ENCODE measurements around the gene PRDM12.

Gene PRDM12

GRCh38 chr9:130632081-130632710, 32.2 kb upstream of the PRDM12 start:
- POLR2A ChIA-PET (ENCODE audit: low non-redundant PET) = no interaction called here
- no peak for DNase-seq (ENCODE audit: low spot score)
- peak overlapping the region; percentile 5; the same call in 1 of the 2 replicates for H3K27ac ChIP-seq
- TF ChIP-seq, protein P1, sequence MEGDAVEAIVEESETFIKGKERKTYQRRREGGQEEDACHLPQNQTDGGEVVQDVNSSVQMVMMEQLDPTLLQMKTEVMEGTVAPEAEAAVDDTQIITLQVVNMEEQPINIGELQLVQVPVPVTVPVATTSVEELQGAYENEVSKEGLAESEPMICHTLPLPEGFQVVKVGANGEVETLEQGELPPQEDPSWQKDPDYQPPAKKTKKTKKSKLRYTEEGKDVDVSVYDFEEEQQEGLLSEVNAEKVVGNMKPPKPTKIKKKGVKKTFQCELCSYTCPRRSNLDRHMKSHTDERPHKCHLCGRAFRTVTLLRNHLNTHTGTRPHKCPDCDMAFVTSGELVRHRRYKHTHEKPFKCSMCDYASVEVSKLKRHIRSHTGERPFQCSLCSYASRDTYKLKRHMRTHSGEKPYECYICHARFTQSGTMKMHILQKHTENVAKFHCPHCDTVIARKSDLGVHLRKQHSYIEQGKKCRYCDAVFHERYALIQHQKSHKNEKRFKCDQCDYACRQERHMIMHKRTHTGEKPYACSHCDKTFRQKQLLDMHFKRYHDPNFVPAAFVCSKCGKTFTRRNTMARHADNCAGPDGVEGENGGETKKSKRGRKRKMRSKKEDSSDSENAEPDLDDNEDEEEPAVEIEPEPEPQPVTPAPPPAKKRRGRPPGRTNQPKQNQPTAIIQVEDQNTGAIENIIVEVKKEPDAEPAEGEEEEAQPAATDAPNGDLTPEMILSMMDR (conservative IDR thresholded peaks at IDR 0.05; ENCODE audit: low read depth) = no peak
- CTCF ChIA-PET = interaction anchor here (0.7 kb wide), 2 partner anchors 71 to 75 kb away, joined by 3 read pairs; no protein-coding TSS in a partner anchor

- ChIA-PET POLR2A (ENCODE audit: low non-redundant PET) (no interaction called here), CTCF (interaction anchor here (0.6 to 0.7 kb wide), 3 partner anchors 50 to 76 kb away, joined by 3 to 12 read pairs (median 3); no protein-coding TSS in a partner anchor)
- peak overlapping the region; percentile 5; the same call in 1 of the 2 replicates for H3K27ac ChIP-seq
- TF ChIP-seq, protein P1 (conservative IDR thresholded peaks at IDR 0.05; ENCODE audit: low read depth) = no peak
- no peak for DNase-seq (ENCODE audit: low spot score)
These were observed 31.6 kb upstream of the PRDM12 start for GRCh38 chr9:130632841-130633240.

DNA sequence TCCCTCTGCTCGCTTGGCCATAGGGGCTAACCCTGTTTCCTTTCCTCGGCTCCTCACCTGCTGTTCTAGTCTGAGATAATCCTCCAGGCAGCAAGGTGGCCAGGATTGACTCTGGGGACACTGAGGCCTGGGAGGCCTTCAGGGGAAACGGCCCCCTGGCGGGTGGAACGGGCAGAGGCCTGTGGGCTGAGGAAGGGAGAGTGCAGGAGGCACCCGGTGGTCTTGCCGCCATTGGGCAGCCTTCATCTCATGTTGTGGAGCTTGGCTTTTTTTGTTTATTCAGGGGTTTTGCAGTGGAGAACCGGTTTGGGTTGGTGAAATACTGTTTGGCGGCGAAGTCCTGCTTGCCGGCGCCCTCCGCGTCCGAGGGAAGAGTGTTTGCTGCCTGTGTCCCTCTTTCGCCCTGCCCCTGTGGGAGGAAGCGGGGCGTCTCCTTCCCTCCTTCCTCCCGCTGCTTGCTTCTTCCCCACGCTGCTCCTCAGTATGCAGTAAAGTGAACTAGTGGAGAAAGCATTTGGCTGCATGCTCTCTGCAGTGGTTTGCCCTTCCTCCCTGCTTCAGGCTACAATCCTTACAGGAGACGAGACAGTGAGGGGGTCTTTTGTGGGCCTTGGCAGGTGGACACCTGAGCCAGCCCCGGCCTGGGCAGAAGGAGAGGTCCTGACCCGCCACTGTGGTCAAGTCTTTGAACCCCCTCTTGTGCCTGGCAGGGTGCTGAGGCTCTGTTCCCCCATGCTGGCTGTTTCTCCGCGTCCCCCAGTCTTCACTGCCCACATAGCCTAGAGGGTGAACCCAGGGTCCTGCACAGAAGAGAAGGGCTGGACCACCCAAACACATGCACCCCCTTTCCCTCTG, 30.8 kb upstream of the PRDM12 start:
- DNase-seq (ENCODE audit: low spot score) = no peak
- POLR2A ChIA-PET (ENCODE audit: low non-redundant PET) = no interaction called here
- H3K27ac ChIP-seq = no peak overlapping the region
- TF ChIP-seq, protein P1 (conservative IDR thresholded peaks at IDR 0.05; ENCODE audit: low read depth) = no peak
- CTCF ChIA-PET = interaction anchor here (0.6 to 0.7 kb wide), 3 partner anchors 49 to 171 kb away, joined by 3 to 12 read pairs (median 3); no protein-coding TSS in a partner anchor

GRCh38 chr9:130634191-130634768, 30.1 kb upstream of the PRDM12 start:
- POLR2A ChIA-PET (ENCODE audit: low non-redundant PET) = no interaction called here
- TF ChIP-seq, protein P1 (conservative IDR thresholded peaks at IDR 0.05; ENCODE audit: low read depth) = no peak
- DNase-seq (ENCODE audit: low spot score) = no peak
- H3K27ac ChIP-seq = peak overlapping the region; percentile 1; the same call in 1 of the 2 replicates
- CTCF ChIA-PET = interaction anchor here (0.5 to 0.8 kb wide), 3 partner anchors 9 to 172 kb away, joined by 3 to 4 read pairs (median 4); no protein-coding TSS in a partner anchor

DNA sequence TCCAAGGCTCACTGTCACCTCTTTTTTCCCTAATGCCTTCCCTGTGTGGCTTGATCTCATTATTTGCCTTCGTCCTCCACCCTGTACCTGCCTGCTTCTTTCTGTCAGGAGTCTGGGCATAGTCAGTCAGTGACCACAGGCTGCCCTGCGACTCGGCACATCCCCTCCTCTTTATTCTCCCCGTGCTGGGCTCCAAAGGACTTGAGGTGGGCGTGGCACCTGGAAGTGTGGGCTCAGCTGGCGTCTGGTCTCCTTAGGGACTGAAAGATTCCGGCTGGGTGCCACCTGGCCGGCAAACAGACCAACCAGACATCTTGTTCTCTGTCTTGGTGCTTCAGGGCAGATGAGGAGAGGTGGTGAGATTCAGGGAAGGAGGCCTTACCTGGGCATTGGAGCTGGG, 29.6 kb upstream of the PRDM12 start:
- POLR2A ChIA-PET (ENCODE audit: low non-redundant PET) = no interaction called here
- CTCF ChIA-PET = interaction anchor here (0.5 to 0.8 kb wide), 2 partner anchors 9 to 96 kb away, joined by 4 read pairs; no protein-coding TSS in a partner anchor
- TF ChIP-seq, protein P1 (conservative IDR thresholded peaks at IDR 0.05; ENCODE audit: low read depth) = no peak
- DNase-seq (ENCODE audit: low spot score) = no peak
- peak overlapping the region; percentile 1; the same call in 1 of the 2 replicates for H3K27ac ChIP-seq

- CTCF ChIA-PET = interaction anchor here (0.6 to 0.8 kb wide), 2 partner anchors 8 to 103 kb away, joined by 4 read pairs; no protein-coding TSS in a partner anchor
- POLR2A ChIA-PET (ENCODE audit: low non-redundant PET) = no interaction called here
- TF ChIP-seq, protein P1 (conservative IDR thresholded peaks at IDR 0.05; ENCODE audit: low read depth) = no peak
- DNase-seq (ENCODE audit: low spot score) = no peak
- peak overlapping the region; percentile 26 for H3K27ac ChIP-seq
These were observed 29.1 kb upstream of the PRDM12 start for GRCh38 chr9:130635306-130635705.
